ENCODE data around the gene HSPE1.
A peak's percentile ranks its signal among the peaks of the same experiment; 100 is the strongest.
"Not testable (repeated sequence)": the region's sequence is repeated elsewhere in the genome, so short reads cannot be mapped to it uniquely, and the experiment has no call there.

The HSPE1 gene

GRCh38 chr2:197499594-197500502 lies at the start of gene HSPE1, which contains the start of gene HSPD1:
TSS of gene HSPE1 (plus strand) at chr2:197500379. CDS start at chr2:197500437, 58 bp downstream.
TSS of gene HSPD1 (minus strand) at chr2:197499840. CDS start at chr2:197498848, 992 bp downstream.
- FAIRE-seq, result no peak
- TF ChIP-seq CTCF (IDR thresholded peaks at IDR 0.05; ENCODE audit: insufficient read depth, missing control alignments), result no peak
- peak; percentile 78 for DNase-seq (ENCODE audit: insufficient read length, low spot score)

GRCh38 chr2:197450465-197450864 lies 49.7 kb upstream of the HSPE1 start:
- no peak for DNase-seq (ENCODE audit: insufficient read length, low spot score)
- no peak for FAIRE-seq
- TF ChIP-seq CTCF (IDR thresholded peaks at IDR 0.05; ENCODE audit: insufficient read depth, missing control alignments), result no peak

GRCh38 chr2:197450935-197451358 lies 49.2 kb upstream of the HSPE1 start:
- DNase-seq (ENCODE audit: insufficient read length, low spot score); FAIRE-seq: not testable (repeated sequence)

GRCh38 chr2:197452754-197453122 lies 47.4 kb upstream of the HSPE1 start:
- TF ChIP-seq CTCF (IDR thresholded peaks at IDR 0.05; ENCODE audit: insufficient read depth, missing control alignments), result no peak
- no peak for DNase-seq (ENCODE audit: insufficient read length, low spot score)
- no peak for FAIRE-seq

- no peak for FAIRE-seq
- DNase-seq (ENCODE audit: insufficient read length, low spot score), result peak; percentile 88
- TF ChIP-seq CTCF (IDR thresholded peaks at IDR 0.05; ENCODE audit: insufficient read depth, missing control alignments), result peak; percentile 18
Observed at GRCh38 chr2:197453123-197453913, 46.9 kb upstream of the HSPE1 start, which contains the start of gene COQ10B. TSS of gene COQ10B (plus strand) at chr2:197453552. CDS start at chr2:197453561, 9 bp downstream.

- DNase-seq (ENCODE audit: insufficient read length, low spot score) (no peak), FAIRE-seq (no peak)
- no peak for TF ChIP-seq CTCF (IDR thresholded peaks at IDR 0.05; ENCODE audit: insufficient read depth, missing control alignments)
Observed at GRCh38 chr2:197453914-197454398, 46.2 kb upstream of the HSPE1 start.

GRCh38 chr2:197454923-197455322 lies 45.3 kb upstream of the HSPE1 start:
- DNase-seq (ENCODE audit: insufficient read length, low spot score), result no peak
- TF ChIP-seq CTCF (IDR thresholded peaks at IDR 0.05; ENCODE audit: insufficient read depth, missing control alignments), result no peak
- FAIRE-seq, result no peak
